PC-9 (cell line): Measurements from ENCODE around the gene KCNE1.
"Not testable (repeated sequence)": the region's sequence is repeated elsewhere in the genome, so short reads cannot be mapped to it uniquely, and the experiment has no call there.

Source experiments
- CTCF ChIP-seq: fragments of 200-600 bp; sonication (generic); conservative IDR thresholded peaks from 2 replicates; pipeline ENCODE4 v1.6.1; 2017; ENCODE audit warnings: mixed run types, antibody characterized with exemption, mild to moderate bottlenecking, moderate library complexity
- EZH2 ChIP-seq: fragments of 200-600 bp; sonication (generic); IDR thresholded peaks from 2 replicates; pipeline ENCODE4 v1.8.0; 2017; ENCODE audit warnings: antibody characterized with exemption, low read depth

GRCh38 chr21:34427339-34427738, 84.7 kb downstream of the KCNE1 start:
- TF ChIP-seq CTCF, EZH2: not testable (repeated sequence)
